ENCODE data around the gene TTC28.

DNA sequence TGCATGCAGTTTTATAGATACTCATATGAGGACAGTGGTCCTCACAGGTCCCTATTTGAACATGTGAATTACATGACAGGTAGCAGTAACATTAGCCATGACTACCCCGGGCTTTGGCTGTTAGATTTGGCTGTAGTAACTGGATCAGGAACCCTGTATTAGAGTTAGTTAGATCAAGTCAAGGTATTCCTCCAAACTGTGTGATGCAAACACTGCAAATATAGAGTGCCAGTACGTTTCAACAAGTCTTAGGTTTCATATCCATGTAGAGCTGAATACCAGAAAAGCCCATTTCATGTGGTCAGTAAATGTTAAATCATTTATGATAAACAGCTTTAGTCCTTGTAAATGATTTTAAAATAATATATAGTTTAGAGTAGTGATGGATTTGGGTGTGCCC lies 731.1 kb downstream of the TTC28 start:
- TF ChIP-seq POLR2A (IDR thresholded peaks at IDR 0.05), result no peak
- TF ChIP-seq, protein P1, sequence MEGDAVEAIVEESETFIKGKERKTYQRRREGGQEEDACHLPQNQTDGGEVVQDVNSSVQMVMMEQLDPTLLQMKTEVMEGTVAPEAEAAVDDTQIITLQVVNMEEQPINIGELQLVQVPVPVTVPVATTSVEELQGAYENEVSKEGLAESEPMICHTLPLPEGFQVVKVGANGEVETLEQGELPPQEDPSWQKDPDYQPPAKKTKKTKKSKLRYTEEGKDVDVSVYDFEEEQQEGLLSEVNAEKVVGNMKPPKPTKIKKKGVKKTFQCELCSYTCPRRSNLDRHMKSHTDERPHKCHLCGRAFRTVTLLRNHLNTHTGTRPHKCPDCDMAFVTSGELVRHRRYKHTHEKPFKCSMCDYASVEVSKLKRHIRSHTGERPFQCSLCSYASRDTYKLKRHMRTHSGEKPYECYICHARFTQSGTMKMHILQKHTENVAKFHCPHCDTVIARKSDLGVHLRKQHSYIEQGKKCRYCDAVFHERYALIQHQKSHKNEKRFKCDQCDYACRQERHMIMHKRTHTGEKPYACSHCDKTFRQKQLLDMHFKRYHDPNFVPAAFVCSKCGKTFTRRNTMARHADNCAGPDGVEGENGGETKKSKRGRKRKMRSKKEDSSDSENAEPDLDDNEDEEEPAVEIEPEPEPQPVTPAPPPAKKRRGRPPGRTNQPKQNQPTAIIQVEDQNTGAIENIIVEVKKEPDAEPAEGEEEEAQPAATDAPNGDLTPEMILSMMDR (IDR thresholded peaks at IDR 0.05), result no peak

Measured in uterus (tissue), 2 donors.